ENCODE data around the gene KRT81. TPM values are rescaled to one million over a fixed set of nuclear protein-coding genes. Genes with fewer than 3 reads are reported as not detected.

KRT81 gene
- total and polyA plus RNA-seq, 2 donors (not counting 1 experiment from before 2014, with no cell fraction given) = not detected

GRCh38 chr12:52271158-52271557 is 20.2 kb downstream of the KRT81 start:
- H3K9me3 ChIP-seq (ENCODE audit: control insufficient read depth, insufficient read depth, low read depth, low read length) = no peaks in the 10 kb centered on the region
- H3K4me1 ChIP-seq (ENCODE audit: control insufficient read depth, extremely low read depth, insufficient read depth, low read length) = no peaks in the 10 kb centered on the region
- H3K27ac ChIP-seq (ENCODE audit: insufficient read depth, low read length) = no peak overlapping the region
- H3K4me3 ChIP-seq (replicated peaks in 1 of 4; ENCODE audit: control extremely low read depth in 1 of 4, insufficient read depth in 1 of 4, low read depth in 3 of 4, low read length in 4 of 4) = no peak overlapping the region
- H3K9ac ChIP-seq (ENCODE audit: insufficient read depth, low read length) = no peak overlapping the region
- TF ChIP-seq CTCF (conservative IDR thresholded peaks at IDR 0.05 in 1 of 2, IDR thresholded peaks at IDR 0.05 in 1 of 2; ENCODE audit: low read depth in 1 of 2, low read length in 2 of 2) (no peak), EZH2 (IDR thresholded peaks at IDR 0.05; ENCODE audit: low read length, missing control alignments) (no peak)
- H2AFZ ChIP-seq (ENCODE audit: low read length) = no peak overlapping the region
- no peak overlapping the region for H3K4me2 ChIP-seq (ENCODE audit: extremely low read depth, insufficient read depth, low read length)
- peak in 1 of 2 donors; percentile 40 for DNase-seq (ENCODE audit: low read depth in 2 of 2)
- no peaks in the 10 kb centered on the region for H3K36me3 ChIP-seq (ENCODE audit: control insufficient read depth, insufficient read depth, low read length)
- no peaks in the 10 kb centered on the region for H4K20me1 ChIP-seq (ENCODE audit: control insufficient read depth, extremely low read depth, insufficient read depth, low read length)
- H3K79me2 ChIP-seq (ENCODE audit: control insufficient read depth, insufficient read depth, low read length) = no peaks in the 10 kb centered on the region
- peaks cover 2% of the 10 kb centered on the region for H3K27me3 ChIP-seq (ENCODE audit: control insufficient read depth, insufficient read depth, low read length)

GRCh38 chr12:52270541-52271070 is 20.7 kb downstream of the KRT81 start:
- H3K4me3 ChIP-seq (replicated peaks in 1 of 4; ENCODE audit: control extremely low read depth in 1 of 4, insufficient read depth in 1 of 4, low read depth in 3 of 4, low read length in 4 of 4) = no peak overlapping the region
- H3K4me2 ChIP-seq (ENCODE audit: extremely low read depth, insufficient read depth, low read length) = no peak overlapping the region
- no peaks in the 10 kb centered on the region for H3K36me3 ChIP-seq (ENCODE audit: control insufficient read depth, insufficient read depth, low read length)
- no peak for TF ChIP-seq CTCF (conservative IDR thresholded peaks at IDR 0.05 in 1 of 2, IDR thresholded peaks at IDR 0.05 in 1 of 2; ENCODE audit: low read depth in 1 of 2, low read length in 2 of 2)
- TF ChIP-seq EZH2 (IDR thresholded peaks at IDR 0.05; ENCODE audit: low read length, missing control alignments) = no peak
- no peaks in the 10 kb centered on the region for H3K9me3 ChIP-seq (ENCODE audit: control insufficient read depth, insufficient read depth, low read depth, low read length)
- H2AFZ ChIP-seq (ENCODE audit: low read length) = no peak overlapping the region
- H3K27ac ChIP-seq (ENCODE audit: insufficient read depth, low read length) = no peak overlapping the region
- H3K9ac ChIP-seq (ENCODE audit: insufficient read depth, low read length) = no peak overlapping the region
- H3K4me1 ChIP-seq (ENCODE audit: control insufficient read depth, extremely low read depth, insufficient read depth, low read length) = no peaks in the 10 kb centered on the region
- H3K27me3 ChIP-seq (ENCODE audit: control insufficient read depth, insufficient read depth, low read length) = peaks cover 2% of the 10 kb centered on the region
- H4K20me1 ChIP-seq (ENCODE audit: control insufficient read depth, extremely low read depth, insufficient read depth, low read length) = no peaks in the 10 kb centered on the region
- no peak for DNase-seq (ENCODE audit: low read depth in 2 of 2)
- H3K79me2 ChIP-seq (ENCODE audit: control insufficient read depth, insufficient read depth, low read length) = no peaks in the 10 kb centered on the region

- Histone ChIP-seq H3K4me1 (ENCODE audit: control insufficient read depth, extremely low read depth, insufficient read depth, low read length) (no peaks in the 10 kb centered on the region), H3K4me2 (ENCODE audit: extremely low read depth, insufficient read depth, low read length) (no peak overlapping the region), H3K27me3 (ENCODE audit: control insufficient read depth, insufficient read depth, low read length) (peaks cover 4% of the 10 kb centered on the region), H3K36me3 (ENCODE audit: control insufficient read depth, insufficient read depth, low read length) (no peaks in the 10 kb centered on the region), H2AFZ (ENCODE audit: low read length) (no peak overlapping the region), H3K79me2 (ENCODE audit: control insufficient read depth, insufficient read depth, low read length) (no peaks in the 10 kb centered on the region), H4K20me1 (ENCODE audit: control insufficient read depth, extremely low read depth, insufficient read depth, low read length) (no peaks in the 10 kb centered on the region), H3K27ac (ENCODE audit: insufficient read depth, low read length) (no peak overlapping the region), H3K4me3 (replicated peaks in 1 of 4; ENCODE audit: control extremely low read depth in 1 of 4, insufficient read depth in 1 of 4, low read depth in 3 of 4, low read length in 4 of 4) (no peak overlapping the region), H3K9me3 (ENCODE audit: control insufficient read depth, insufficient read depth, low read depth, low read length) (no peaks in the 10 kb centered on the region), H3K9ac (ENCODE audit: insufficient read depth, low read length) (no peak overlapping the region)
- TF ChIP-seq CTCF (conservative IDR thresholded peaks at IDR 0.05 in 1 of 2, IDR thresholded peaks at IDR 0.05 in 1 of 2; ENCODE audit: low read depth in 1 of 2, low read length in 2 of 2) (no peak), EZH2 (IDR thresholded peaks at IDR 0.05; ENCODE audit: low read length, missing control alignments) (no peak)
- peak in 1 of 2 donors; percentile 54 for DNase-seq (ENCODE audit: low read depth in 2 of 2)
These were observed 23.1 kb downstream of the KRT81 start for GRCh38 chr12:52268212-52268611.
